Keratinocyte (primary cell): Measurements from ENCODE around the gene MAVS. TPM values are rescaled to one million over a fixed set of nuclear protein-coding genes. Genes with fewer than 3 reads are reported as not detected.

Experiments used
- DNase-seq: peaks from one replicate; pipeline ENCODE4 v3.0.0-alpha.2; 2011; ENCODE audit warnings: low read depth, missing footprints, low spot score
- FAIRE-seq: peaks from 2 replicates; lab custom pipeline; 2011; peaks lifted over from hg19 to GRCh38; lab: Jason Lieb, UNC
- H2AFZ ChIP-seq: 2 replicates; pipeline ENCODE4 v1.6.0; 2012; ENCODE audit warnings: low read length, control low read depth, inconsistent platforms; ENCODE audit not compliant: control insufficient read depth
- H3K27ac ChIP-seq: 2 replicates; pipeline ENCODE4 v1.5.1; 2011; ENCODE audit warnings: low read length; ENCODE audit not compliant: control insufficient read depth, insufficient read depth
- H3K27me3 ChIP-seq: 3 replicates; pipeline ENCODE4 v1.6.0; 2011; ENCODE audit warnings: low read length; ENCODE audit not compliant: control insufficient read depth, insufficient read depth; ENCODE audit errors: extremely low read depth
- H3K36me3 ChIP-seq, 2 experiments: 2 replicates in 1 of 2; 3 replicates in 1 of 2; pipeline ENCODE4 v1.5.1; 2011; ENCODE audit warnings: low read length in 2 of 2, mild to moderate bottlenecking in 1 of 2; ENCODE audit not compliant: control insufficient read depth in 2 of 2, insufficient read depth in 2 of 2; ENCODE audit errors: extremely low read depth in 1 of 2
- H3K4me1 ChIP-seq: 3 replicates; pipeline ENCODE4 v1.5.1; 2011; ENCODE audit warnings: low read length; ENCODE audit not compliant: control insufficient read depth, insufficient read depth; ENCODE audit errors: extremely low read depth
- H3K4me2 ChIP-seq: 3 replicates; pipeline ENCODE4 v1.6.0; 2011; ENCODE audit warnings: low read depth, low read length; ENCODE audit not compliant: control insufficient read depth, insufficient read depth; ENCODE audit errors: extremely low read depth
- H3K4me3 ChIP-seq, 3 experiments: fragments of 200-600 bp in 1 of 3; sonication (generic) in 1 of 3; 2 replicates in 2 of 3; 3 replicates in 1 of 3; pipeline ENCODE4 v1.5.1; 2011 to 2016; ENCODE audit warnings: low read length in 3 of 3, mild to moderate bottlenecking in 3 of 3, control low read depth in 2 of 3, inconsistent platforms in 1 of 3, low read depth in 1 of 3, mixed read lengths in 1 of 3, mixed run types in 1 of 3, moderate library complexity in 1 of 3; ENCODE audit not compliant: control insufficient read depth in 2 of 3, insufficient read depth in 2 of 3; ENCODE audit errors: extremely low read depth in 1 of 3
- H3K79me2 ChIP-seq: 2 replicates; pipeline ENCODE4 v1.6.0; 2012; ENCODE audit warnings: low read length; ENCODE audit not compliant: control insufficient read depth, insufficient read depth
- H3K9ac ChIP-seq: 3 replicates; pipeline ENCODE4 v1.6.0; 2011; ENCODE audit warnings: low read length; ENCODE audit not compliant: control insufficient read depth, insufficient read depth; ENCODE audit errors: extremely low read depth
- H3K9me1 ChIP-seq: 3 replicates; pipeline ENCODE4 v1.6.0; 2011; ENCODE audit warnings: low read length; ENCODE audit not compliant: control insufficient read depth, insufficient read depth; ENCODE audit errors: extremely low read depth
- H3K9me3 ChIP-seq: 2 replicates; pipeline ENCODE4 v1.5.1; 2012; ENCODE audit warnings: low read depth, low read length; ENCODE audit not compliant: control insufficient read depth
- H4K20me1 ChIP-seq: 3 replicates; pipeline ENCODE4 v1.6.0; 2011; ENCODE audit warnings: low read length; ENCODE audit not compliant: control insufficient read depth, insufficient read depth; ENCODE audit errors: extremely low read depth
- EZH2 ChIP-seq: IDR thresholded peaks from one replicate; pipeline ENCODE4 v1.6.1; 2012; ENCODE audit warnings: inconsistent platforms, mild to moderate bottlenecking, low read length, moderate library complexity
- dilution Hi-C: fragments of 300-500 bp; cut with MboI; formaldehyde crosslinking; loops from one replicate; pipeline ENCODE4 v1.7.0; 2020; ENCODE audit warnings: low sequenced_read_pairs; ENCODE audit not compliant: extremely low pct_ligation_motif_present
- polyA plus RNA-seq, 5 experiments: library from polyadenylated mRNA; depleted of rRNA in 3 of 5; stranded (reverse) in 3 of 5; stranded (forward) in 1 of 5; unstranded in 1 of 5; fragments of >200 nt; gene quantifications; 1 replicate in 1 of 5; 2 replicates in 3 of 5; 3 replicates in 1 of 5; pipeline versions ENCODE4 v1.2.1 to v1.2.3, GENCODE V29; 2011 to 2012; ENCODE audit warnings: missing spikeins in 2 of 5, low read depth in 1 of 5, low replicate concordance in 1 of 5
- TF ChIP-seq, protein P1 (sequence below), 3 experiments: IDR thresholded peaks in 1 of 3; conservative IDR thresholded peaks in 1 of 3; optimal IDR thresholded peaks in 1 of 3; 2 replicates in 2 of 3; 3 replicates in 1 of 3; pipeline versions ENCODE3 to v1.5.1; 2011; ENCODE audit warnings: low read length in 3 of 3, mild to moderate bottlenecking in 3 of 3, moderate library complexity in 2 of 3, control low read depth in 1 of 3, inconsistent platforms in 1 of 3; ENCODE audit not compliant: insufficient read depth in 2 of 3; ENCODE audit errors: extremely low read depth in 1 of 3

MAVS gene
- polyA plus RNA-seq, 1 donor (not counting 4 experiments of a cell fraction or from before 2014, with no cell fraction given), result 15.1 TPM

DNA sequence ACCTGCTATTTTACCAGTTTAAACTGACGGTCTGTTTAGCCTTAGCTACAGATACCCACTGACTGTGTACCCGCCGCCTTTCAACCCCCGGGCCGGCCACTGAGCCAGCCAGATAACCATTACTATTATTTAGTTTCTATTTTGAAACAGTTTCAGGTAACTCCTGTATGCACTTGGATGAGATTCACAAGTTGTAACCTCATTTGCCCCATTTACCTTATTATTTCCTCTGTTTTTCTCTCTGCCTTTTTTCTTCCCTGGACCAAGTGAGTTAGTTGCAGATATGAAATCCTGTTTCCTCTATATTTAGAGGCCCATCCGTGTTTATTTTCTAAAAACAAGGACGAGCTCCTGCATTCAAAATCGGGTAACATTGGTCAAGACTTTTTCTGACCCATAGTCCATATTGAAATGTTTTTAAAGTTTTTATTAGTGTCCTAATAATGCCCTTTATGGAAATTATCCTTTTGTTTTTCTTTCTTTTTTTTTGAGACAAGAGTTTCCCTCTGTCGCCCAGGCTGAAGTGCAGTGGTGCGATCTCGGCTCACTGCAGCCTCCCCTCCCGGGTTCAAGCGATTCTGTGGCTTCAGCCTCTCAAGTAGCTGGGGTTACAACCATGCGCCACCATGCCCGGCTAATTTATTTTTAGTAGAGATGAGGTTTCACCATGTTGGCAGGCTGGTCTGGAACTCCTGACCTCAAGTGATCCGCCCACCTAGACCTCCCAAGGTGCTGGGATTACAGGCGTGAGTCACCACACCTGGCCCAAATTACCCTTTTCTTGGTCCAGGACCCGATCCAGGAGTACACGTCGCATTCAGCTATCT is 25.5 kb upstream of the MAVS start:
- peaks cover 25% of the 10 kb centered on the region for H3K4me1 ChIP-seq
- peaks cover 8% of the 10 kb centered on the region for H3K79me2 ChIP-seq
- DNase-seq (no peak), FAIRE-seq (no peak)
- no peaks in the 10 kb centered on the region for H3K9me1 ChIP-seq
- H4K20me1 ChIP-seq, result no peaks in the 10 kb centered on the region
- no peaks in the 10 kb centered on the region for H3K9me3 ChIP-seq
- peak overlapping the region; percentile 61 to 82 (median 82) for H3K4me3 ChIP-seq
- dilution Hi-C loops, result no loop called here
- peak overlapping the region; percentile 93 for H3K9ac ChIP-seq
- TF ChIP-seq, protein P1, sequence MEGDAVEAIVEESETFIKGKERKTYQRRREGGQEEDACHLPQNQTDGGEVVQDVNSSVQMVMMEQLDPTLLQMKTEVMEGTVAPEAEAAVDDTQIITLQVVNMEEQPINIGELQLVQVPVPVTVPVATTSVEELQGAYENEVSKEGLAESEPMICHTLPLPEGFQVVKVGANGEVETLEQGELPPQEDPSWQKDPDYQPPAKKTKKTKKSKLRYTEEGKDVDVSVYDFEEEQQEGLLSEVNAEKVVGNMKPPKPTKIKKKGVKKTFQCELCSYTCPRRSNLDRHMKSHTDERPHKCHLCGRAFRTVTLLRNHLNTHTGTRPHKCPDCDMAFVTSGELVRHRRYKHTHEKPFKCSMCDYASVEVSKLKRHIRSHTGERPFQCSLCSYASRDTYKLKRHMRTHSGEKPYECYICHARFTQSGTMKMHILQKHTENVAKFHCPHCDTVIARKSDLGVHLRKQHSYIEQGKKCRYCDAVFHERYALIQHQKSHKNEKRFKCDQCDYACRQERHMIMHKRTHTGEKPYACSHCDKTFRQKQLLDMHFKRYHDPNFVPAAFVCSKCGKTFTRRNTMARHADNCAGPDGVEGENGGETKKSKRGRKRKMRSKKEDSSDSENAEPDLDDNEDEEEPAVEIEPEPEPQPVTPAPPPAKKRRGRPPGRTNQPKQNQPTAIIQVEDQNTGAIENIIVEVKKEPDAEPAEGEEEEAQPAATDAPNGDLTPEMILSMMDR (optimal IDR thresholded peaks at IDR 0.05 in 1 of 3, IDR thresholded peaks at IDR 0.05 in 1 of 3, conservative IDR thresholded peaks at IDR 0.05 in 1 of 3; ENCODE audit: extremely low read depth in 1 of 3, insufficient read depth in 2 of 3, low read length in 3 of 3), result no peak
- TF ChIP-seq EZH2, result no peak
- peak overlapping the region; percentile 39 for H2AFZ ChIP-seq
- no peaks in the 10 kb centered on the region for H3K27me3 ChIP-seq
- H3K27ac ChIP-seq, result peak overlapping the region; percentile 96
- H3K4me2 ChIP-seq, result peak overlapping the region; percentile 95
- H3K36me3 ChIP-seq, result peaks cover 12 to 15% of the 10 kb centered on the region in 2 experiments

DNA sequence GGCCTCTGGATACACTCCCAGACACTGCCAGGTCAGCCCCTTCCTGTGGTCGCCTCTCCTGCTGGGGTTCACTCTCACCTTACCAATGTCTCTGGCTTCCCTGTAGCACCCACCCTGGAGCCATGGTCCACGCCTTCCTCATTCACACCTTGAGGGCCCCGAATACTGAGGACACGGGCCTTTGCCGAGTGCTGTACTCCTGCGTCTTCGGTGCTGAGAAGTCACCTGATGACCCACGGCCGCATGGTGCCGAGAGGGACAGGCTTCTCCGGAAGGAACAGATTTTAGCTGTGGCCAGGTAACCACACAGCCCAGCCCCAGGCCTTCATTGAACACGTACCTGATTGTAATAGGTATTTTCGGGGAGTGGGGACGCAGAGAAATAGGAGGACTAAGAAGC is 24.6 kb upstream of the MAVS start:
- Histone ChIP-seq H3K4me2 (no peak overlapping the region), H3K36me3 (peaks cover 12 to 15% of the 10 kb centered on the region in 2 experiments), H4K20me1 (no peaks in the 10 kb centered on the region), H3K9me1 (no peaks in the 10 kb centered on the region), H3K9ac (no peak overlapping the region), H3K79me2 (peaks cover 8% of the 10 kb centered on the region), H3K9me3 (no peaks in the 10 kb centered on the region), H3K4me3 (no peak overlapping the region), H3K4me1 (peaks cover 25% of the 10 kb centered on the region), H3K27ac (no peak overlapping the region), H3K27me3 (no peaks in the 10 kb centered on the region), H2AFZ (no peak overlapping the region)
- dilution Hi-C loops, result no loop called here
- FAIRE-seq, result no peak
- no peak for TF ChIP-seq EZH2
- TF ChIP-seq, protein P1 (optimal IDR thresholded peaks at IDR 0.05 in 1 of 3, IDR thresholded peaks at IDR 0.05 in 1 of 3, conservative IDR thresholded peaks at IDR 0.05 in 1 of 3; ENCODE audit: extremely low read depth in 1 of 3, insufficient read depth in 2 of 3, low read length in 3 of 3), result no peak
- no peak for DNase-seq
